IPS DF 4.7 (cell line): ENCODE data around the gene SRC.

Experiments
- DNase-seq: peaks from one replicate; pipeline ENCODE4 v3.0.0-alpha.2; 2013; ENCODE audit warnings: low spot score; ENCODE audit errors: extremely low read depth

Gene SRC

DNA sequence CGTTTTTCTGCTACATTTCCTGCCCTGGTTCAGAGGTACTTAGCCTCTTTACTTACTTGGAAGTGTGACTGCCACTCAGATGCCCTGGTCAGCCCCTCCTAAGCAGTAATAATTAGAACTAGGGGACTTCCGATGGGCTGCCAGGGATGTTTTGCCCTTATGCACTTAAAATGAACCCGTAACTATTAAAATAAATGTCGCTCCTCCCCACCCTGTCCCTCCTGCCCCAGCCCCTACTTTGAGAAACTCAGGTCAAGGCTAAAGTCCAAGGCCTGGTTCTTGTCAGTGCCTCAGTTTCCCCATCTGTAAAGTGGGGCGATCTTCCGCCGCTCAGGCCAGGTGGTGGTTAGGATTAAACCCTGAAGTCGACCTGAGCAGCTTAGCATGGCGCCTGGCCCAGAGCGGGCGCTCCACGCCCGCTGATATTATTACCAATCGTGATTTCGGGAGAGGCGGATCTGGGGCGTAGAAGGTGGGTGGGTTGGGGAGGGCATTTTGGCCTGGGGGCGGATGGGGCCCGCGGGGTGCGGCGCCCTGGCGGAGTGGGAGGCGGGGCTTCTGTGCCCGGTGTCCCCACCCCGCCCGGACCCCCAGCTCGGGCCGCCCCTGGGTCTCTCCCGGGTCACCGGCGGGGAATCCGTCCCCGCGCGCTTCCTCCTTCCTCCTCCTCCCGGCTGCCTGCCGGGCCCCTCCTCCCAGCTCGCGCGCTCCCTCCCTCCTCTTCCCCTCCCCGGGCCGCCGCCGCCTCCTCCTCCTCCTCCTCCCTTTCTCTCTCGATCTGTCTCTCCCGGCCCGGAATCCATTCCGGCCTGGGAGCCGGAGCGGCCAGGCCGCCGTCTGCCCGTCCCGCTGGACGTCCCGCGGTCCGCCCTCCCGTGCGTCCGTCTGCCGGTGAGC, at the start of gene SRC:
Gene SRC (plus strand): TSS at position 802 of the 897 bp plus-strand sequence. CDS start 38,014 bp downstream, outside the sequence.
- DNase-seq = no peak

DNA sequence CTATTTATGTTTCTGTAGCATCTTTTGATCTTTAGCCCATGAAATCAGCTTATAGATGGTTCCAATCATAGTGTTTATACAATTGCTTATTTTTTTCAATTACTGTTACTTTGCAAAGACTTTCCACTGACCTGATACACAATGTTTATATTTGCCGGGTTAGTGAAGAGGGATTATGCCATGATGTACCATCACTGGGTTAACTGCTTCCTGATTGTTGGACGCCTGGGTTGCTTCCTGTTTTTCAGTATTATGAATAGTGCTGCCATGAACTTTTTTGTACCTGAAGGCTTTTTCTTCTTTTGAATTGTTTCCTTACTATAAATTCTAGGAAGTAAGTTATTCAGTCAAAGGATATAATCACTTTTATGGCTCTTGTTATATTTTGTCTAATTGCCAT, 49.6 kb upstream of the SRC start:
- no peak for DNase-seq

- no peak for DNase-seq
These were observed 48.7 kb upstream of the SRC start for GRCh38 chr20:37297066-37297736.

- DNase-seq = no peak
These were observed 47.6 kb upstream of the SRC start for GRCh38 chr20:37298190-37298939.

DNA sequence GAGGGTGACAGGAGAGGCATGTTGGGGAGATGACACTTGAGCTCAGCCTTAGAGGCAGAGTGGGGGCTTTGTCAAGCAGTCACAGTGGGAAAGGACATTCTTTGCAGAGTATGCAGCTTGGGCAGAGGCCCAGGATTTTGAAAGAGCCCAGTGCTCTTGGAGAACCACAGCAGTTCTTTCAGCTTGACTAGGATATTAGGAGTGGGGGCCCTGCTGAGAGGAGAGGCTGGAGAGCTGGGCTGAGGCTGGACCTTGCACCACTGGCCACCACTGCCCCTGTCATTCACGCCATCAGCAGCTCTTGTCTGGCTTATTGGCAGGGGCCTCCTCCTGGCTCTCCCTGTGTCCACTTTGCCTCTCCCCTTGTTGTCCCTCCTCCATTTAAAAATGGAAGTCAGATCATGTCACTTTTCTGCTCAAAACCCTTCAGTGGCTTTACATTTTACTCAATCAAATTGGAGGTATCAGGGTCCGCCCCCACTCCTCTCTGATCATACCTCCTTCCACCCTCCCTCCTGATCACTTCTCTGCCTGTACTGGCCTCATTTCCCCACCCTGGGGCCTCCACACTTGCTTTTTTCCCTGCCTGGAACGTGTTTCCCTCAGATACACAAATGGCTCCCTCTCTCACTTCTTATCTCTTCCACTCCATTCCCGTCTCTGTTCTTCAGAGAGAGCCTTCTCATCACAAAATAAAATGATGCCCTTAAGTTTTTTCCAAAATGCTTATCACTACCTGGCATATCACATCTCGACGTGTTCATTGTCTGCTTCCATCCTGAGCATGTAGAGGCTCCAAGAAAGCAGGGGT, 46.0 kb upstream of the SRC start:
- no peak for DNase-seq

- DNase-seq = no peak
These were observed 44.8 kb upstream of the SRC start for GRCh38 chr20:37301120-37301519.

DNA sequence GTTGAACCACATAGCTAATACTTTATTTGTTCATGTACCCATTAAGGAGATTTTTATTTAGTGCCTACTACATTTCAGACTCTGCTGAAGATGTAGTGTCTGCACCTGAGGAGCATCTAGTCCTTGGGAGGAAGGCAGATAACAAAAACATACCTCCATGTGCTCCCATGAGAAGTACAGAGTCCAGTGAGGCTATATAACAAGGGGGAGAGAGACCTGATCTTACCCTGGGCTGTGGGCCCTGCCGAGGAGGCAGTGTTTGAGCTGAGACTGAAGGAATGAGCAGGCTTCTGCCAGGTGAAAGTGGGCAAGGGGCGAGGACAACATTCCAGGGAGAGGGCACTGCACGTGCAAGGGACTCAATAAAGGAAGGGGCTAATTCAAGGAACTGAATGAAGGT, 44.4 kb upstream of the SRC start:
- no peak for DNase-seq

DNA sequence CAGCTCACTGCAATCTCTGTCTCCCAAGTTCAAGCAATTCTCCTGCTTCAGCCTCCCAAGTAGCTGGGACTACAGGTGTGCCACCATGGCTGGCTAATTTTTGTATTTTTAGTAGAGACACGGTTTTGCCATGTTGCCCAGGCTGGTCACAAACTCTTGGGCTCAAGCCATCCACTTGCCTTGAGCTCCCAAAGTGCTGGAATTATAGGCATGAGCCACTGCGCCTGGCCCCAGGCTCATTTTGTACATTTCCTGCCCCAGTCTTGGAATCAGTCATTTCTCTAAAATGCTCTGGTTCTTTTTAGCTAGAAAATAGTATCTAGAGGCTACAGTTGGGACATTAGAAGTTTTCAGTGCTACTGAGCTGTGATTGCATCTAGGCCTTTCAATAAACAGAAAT, 43.0 kb upstream of the SRC start:
- DNase-seq = no peak

GRCh38 chr20:37303637-37304036, 42.3 kb upstream of the SRC start:
- no peak for DNase-seq

GRCh38 chr20:37305079-37305478, 40.9 kb upstream of the SRC start:
- DNase-seq = no peak

GRCh38 chr20:37305839-37306238, 40.1 kb upstream of the SRC start:
- no peak for DNase-seq

DNA sequence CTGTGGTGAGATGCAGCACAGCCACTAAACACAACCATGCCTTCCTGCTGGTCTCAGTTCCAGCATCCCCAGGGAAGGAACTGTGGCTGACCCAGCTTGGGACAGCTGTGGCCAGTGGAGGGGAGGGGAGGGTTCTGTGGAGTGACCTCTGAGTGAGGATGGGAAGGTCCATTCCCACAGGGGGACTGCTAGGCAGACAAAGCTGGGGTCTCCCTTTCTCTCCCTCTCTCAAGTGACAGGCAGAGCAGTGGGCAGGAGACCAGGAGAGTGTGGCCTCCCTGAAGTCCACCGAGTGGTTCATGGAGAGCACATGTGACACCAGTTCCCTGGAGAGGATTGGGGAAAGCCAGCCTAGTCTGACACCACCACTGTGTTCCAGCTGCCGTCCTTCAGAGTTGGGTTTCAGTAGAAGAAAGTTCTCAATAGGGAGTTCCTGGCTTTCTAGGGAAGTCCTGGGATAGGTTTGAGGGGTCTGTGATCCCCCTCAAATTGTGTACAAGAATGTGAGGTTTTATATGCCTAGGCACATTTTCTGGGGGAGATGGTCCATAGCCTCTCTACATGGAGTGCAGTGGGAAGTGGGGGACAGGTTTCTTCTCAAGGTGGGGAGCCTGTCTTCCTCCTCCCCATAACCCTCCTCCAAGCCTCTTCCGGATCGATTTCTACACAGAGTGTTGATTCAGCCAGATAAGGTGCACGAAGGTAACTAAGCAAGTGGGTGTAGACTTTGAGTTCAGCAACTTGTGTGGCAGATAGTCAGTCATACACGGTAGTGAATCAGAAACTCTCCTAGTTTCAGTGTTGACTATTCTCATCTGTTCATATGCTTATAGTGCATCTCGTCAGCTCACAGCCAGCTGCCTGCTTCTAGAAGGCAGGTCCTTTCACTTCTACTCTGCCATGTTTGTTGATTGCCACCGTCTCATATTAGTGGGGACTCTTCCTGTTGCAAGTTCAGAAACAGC, 37.6 kb upstream of the SRC start:
- DNase-seq = no peak

DNA sequence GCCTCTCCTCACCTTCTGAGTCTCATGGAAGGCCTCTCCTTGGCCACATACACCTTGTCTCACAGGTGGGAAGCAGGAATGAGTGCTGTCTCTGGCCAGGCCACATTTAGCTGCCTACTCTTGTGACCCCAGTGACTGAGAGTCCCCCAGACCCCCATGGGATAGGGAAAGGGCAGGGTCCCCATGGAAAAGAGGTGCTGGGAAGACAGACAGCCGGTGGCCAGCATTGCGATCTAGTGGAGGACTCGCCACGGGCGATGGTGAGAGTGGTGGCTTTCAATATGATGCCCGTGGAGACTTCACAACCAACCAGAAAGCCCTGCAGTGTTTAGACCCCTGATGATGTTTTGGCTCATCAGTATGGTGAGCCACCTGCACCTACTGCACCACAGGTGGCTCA, 36.6 kb upstream of the SRC start:
- no peak for DNase-seq

DNA sequence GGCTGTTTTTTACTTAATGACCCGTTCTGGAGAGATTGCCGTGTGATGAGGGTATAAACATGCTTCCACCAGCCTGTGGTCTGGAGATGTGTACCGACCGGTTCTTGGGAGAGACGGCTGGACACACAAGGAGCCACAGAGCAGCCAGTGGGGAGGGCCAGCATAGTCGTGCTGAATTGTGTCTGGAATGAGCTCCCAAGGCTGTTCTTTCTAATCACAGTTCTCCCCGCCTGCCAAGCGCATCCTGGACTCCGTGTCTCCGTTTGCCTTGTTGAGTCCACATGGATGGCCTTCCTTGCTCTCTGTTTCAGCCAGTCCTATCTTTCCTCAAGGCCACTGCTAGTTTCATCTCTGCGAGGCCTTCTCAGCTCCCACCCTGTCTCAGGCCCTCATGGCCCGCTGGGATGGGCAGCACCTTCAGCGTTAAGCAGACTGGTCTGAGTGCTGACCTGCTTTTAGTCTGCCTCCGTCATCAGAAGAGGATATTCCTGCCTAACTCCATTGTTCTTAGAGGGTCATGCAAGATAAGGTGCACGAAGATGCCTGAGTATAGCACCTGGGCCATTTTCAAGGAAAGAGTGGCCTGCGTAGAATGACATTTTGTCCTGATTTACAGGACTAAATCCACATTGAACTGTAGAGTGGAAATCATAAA, 35.9 kb upstream of the SRC start:
- DNase-seq = no peak

GRCh38 chr20:37310951-37311350, 35.0 kb upstream of the SRC start:
- no peak for DNase-seq

DNA sequence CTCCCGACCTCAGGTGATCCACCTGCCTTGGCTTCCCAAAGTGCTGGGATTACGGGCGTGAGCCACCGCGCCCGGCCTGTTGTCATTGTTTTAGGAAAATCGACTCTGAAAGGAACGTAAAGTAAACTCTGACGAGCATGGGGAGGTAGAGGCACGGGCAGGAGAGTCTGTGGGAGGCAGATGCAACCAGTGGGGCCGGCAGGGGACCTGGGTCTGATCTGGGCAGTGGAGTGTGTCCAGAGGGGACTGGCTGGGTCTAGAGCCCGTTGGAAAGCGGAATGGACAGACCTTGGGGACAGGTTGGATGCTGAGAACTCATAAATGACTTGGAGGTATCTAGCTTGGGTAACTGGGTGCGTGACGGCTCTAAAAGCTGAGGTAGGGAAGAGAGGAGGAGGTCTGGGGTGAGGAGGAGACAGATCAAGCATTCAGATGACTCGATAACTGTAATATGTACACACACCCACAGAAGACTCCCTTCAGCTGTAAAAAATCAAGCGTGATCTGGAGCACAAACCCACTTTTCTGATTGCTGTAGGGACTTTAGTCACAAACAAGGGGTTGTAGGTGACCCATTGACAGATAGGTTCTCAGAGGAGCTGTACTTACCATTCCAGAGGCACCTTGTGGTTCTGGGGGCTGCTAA, 34.1 kb upstream of the SRC start:
- DNase-seq = no peak

DNA sequence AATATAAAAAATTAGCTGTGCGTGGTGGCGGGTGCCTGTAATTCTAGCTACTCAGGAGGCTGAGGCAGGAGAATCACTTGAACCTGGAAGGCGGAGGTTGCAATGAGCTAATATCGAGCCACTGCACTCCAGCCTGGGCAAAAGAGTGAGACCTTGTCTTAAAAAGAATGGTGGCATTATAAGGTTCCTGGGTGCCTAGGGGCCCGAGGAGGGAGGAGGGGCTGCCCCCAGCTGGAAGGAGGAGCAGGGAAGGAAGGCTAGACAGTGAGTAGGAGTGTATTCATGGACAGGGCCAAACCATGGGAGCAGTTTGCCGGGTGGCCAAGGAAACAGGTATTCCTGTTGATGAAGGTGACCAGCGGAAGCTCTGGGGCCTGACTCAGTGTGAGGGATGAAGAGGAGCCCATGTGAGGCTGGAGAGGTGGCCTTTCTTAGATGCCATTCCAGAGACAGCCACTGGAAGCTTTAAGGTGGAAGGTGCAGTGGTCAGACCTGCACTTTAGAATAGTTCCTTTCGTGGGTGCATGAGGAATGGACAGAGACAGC, 32.3 kb upstream of the SRC start:
- DNase-seq = no peak

GRCh38 chr20:37314099-37314498, 31.8 kb upstream of the SRC start:
- no peak for DNase-seq

DNA sequence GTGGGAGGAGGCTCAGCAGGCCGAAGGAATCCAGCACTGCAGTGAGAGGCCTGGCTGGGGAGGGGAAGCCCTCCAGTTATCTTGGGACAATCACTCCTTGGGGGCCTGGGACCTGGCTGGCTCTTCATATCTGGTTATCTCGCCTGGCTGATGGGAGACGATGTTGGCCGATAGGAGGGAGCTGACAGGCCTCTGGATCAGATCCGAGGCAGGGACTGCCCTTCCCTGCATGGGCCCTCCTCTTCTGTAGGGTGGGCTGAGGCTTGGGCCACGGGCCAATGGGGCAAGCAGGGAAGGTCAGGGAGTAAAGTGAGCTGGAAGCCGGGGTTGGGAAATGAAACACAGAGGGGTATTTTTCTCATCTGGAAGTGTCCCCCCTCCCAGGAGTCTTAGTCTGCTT, 31.3 kb upstream of the SRC start:
- no peak for DNase-seq
